ENCODE measurements around the gene PCDHA2.
"Not testable (repeated sequence)": the region's sequence is repeated elsewhere in the genome, so short reads cannot be mapped to it uniquely, and the experiment has no call there.

The PCDHA2 gene

GRCh38 chr5:140833993-140834392 is 39.3 kb downstream of the PCDHA2 start, which contains the start of gene PCDHA7:
PCDHA7 (plus strand) TSS chr5:140834269; CDS start chr5:140834384, 115 bp downstream.
- no peaks in the 10 kb centered on the region for H3K36me3 ChIP-seq (ENCODE audit: insufficient read depth, low read length)
- H3K4me1 ChIP-seq (ENCODE audit: insufficient read depth, low read length) = no peaks in the 10 kb centered on the region
- no peaks in the 10 kb centered on the region for H3K9me3 ChIP-seq (ENCODE audit: control insufficient read depth, insufficient read depth, low read length)
- H3K9ac ChIP-seq (ENCODE audit: low read depth, low read length) = no peak within 1 kb of the TSS

GRCh38 chr5:140834439-140835008 is 39.9 kb downstream of the PCDHA2 start:
- H3K9ac ChIP-seq (ENCODE audit: low read depth, low read length); H3K9me3 ChIP-seq (ENCODE audit: control insufficient read depth, insufficient read depth, low read length); H3K4me1 ChIP-seq (ENCODE audit: insufficient read depth, low read length); H3K36me3 ChIP-seq (ENCODE audit: insufficient read depth, low read length): not testable (repeated sequence)

GRCh38 chr5:140835622-140836510 is 41.2 kb downstream of the PCDHA2 start:
- Histone ChIP-seq H3K9me3 (ENCODE audit: control insufficient read depth, insufficient read depth, low read length) (no peaks in the 10 kb centered on the region), H3K9ac (ENCODE audit: low read depth, low read length) (no peak overlapping the region), H3K4me1 (ENCODE audit: insufficient read depth, low read length) (no peaks in the 10 kb centered on the region), H3K36me3 (ENCODE audit: insufficient read depth, low read length) (no peaks in the 10 kb centered on the region)

- Histone ChIP-seq H3K4me1 (ENCODE audit: insufficient read depth, low read length) (no peaks in the 10 kb centered on the region), H3K36me3 (ENCODE audit: insufficient read depth, low read length) (no peaks in the 10 kb centered on the region), H3K9ac (ENCODE audit: low read depth, low read length) (no peak within 1 kb of the TSS; the same call in 1 of the 2 replicates), H3K9me3 (ENCODE audit: control insufficient read depth, insufficient read depth, low read length) (no peaks in the 10 kb centered on the region)
Observed at GRCh38 chr5:140840978-140841962, 46.6 kb downstream of the PCDHA2 start, which contains the start of gene PCDHA8. PCDHA8 (plus strand) TSS chr5:140841187; CDS start chr5:140841322, 135 bp downstream.

- no peak overlapping the region for H3K9ac ChIP-seq (ENCODE audit: low read depth, low read length)
- no peaks in the 10 kb centered on the region for H3K36me3 ChIP-seq (ENCODE audit: insufficient read depth, low read length)
- no peaks in the 10 kb centered on the region for H3K9me3 ChIP-seq (ENCODE audit: control insufficient read depth, insufficient read depth, low read length)
- no peaks in the 10 kb centered on the region for H3K4me1 ChIP-seq (ENCODE audit: insufficient read depth, low read length)
Observed at GRCh38 chr5:140842798-140843733, 48.4 kb downstream of the PCDHA2 start.

Data from ES-I3 (cell line).